Right cardiac atrium (tissue), 5 donors: ENCODE data around the gene USH1C. TPM values are rescaled to one million over a fixed set of nuclear protein-coding genes. Genes with fewer than 3 reads are reported as not detected.

Experiments
- ATAC-seq, 2 donors: fragments of 200-7000 bp; cut with Tn5 transposase; one replicate each; pipeline versions ENCODE4 v1.8.0 to v1.9.1; 2020; ENCODE audit warnings: moderate library complexity in 2 of 2, mild to moderate bottlenecking in 1 of 2
- DNase-seq, 3 donors: peaks; one replicate each; pipeline ENCODE4 v3.0.0-alpha.2; 2020
- H3K27ac ChIP-seq: one replicate; pipeline ENCODE4 v1.5.1; 2013; ENCODE audit warnings: mild to moderate bottlenecking, low read length, control low read depth, moderate library complexity
- H3K27me3 ChIP-seq: one replicate; pipeline ENCODE4 v1.6.1; 2013; ENCODE audit not compliant: control insufficient read depth, insufficient read depth
- H3K4me1 ChIP-seq: one replicate; pipeline ENCODE4 v1.6.1; 2013; ENCODE audit warnings: low read length; ENCODE audit not compliant: control insufficient read depth, insufficient read depth
- H3K4me3 ChIP-seq: one replicate; pipeline ENCODE4 v1.5.1; 2013; ENCODE audit warnings: low read length, control low read depth
- H3K9me3 ChIP-seq: one replicate; pipeline ENCODE4 v1.6.1; 2013; ENCODE audit warnings: low read length; ENCODE audit not compliant: control insufficient read depth
- WGBS: extraction: QIAGEN DNeasy Blood & Tissue Kit; methylation state at CpG from one replicate; pipeline ENCODE4 v1.1.7; 2013; 5-methylcytosine and 5-hydroxymethylcytosine counted together
- intact Hi-C, 4 donors: fragments of 100-400 bp; cut with DNase I; formaldehyde crosslinking; loops; one replicate each; pipeline versions ENCODE4 v1.11.0 to v1.14.0; 2022 to 2023
- polyA plus RNA-seq: library from polyadenylated mRNA; stranded (reverse); fragments of 200-250 nt; gene quantifications from one replicate; pipeline ENCODE4 v1.2.3, GENCODE V29; 2013
- total RNA-seq, 4 donors: library from RNA; stranded (reverse); fragmentation: NEBNext Ultra II Directional; extraction: Animal tissue kit (Norgen Biotek cat#: 25700); gene quantifications; one replicate each; pipeline ENCODE4 v1.2.1, GENCODE V29; 2021
- donor health status: healthy with polysubstance abuse.
- donor health status: DM: no; HTN: yes; CAD: no.
- donor health status: DM: no; HTN: no; CAD: no.
- donor health status: DM: no; HTN: yes; CAD: no; lungs with severe emphysema.
- donor health status: DM: yes; HTN: yes; CAD: no.

Gene USH1C
- total and polyA plus RNA-seq, 5 donors = 0.16 to 0.61 (median 0.33) TPM; not detected in 1

GRCh38 chr11:17468122-17468521 lies 76.1 kb downstream of the USH1C start:
- H3K4me1 ChIP-seq = no peaks in the 10 kb centered on the region
- ATAC-seq (peak in 1 of 2 donors; percentile 46), DNase-seq (no peak)
- H3K9me3 ChIP-seq = no peaks in the 10 kb centered on the region
- no peaks in the 10 kb centered on the region for H3K27me3 ChIP-seq
- intact Hi-C loops = no loop called here
- H3K4me3 ChIP-seq = no peak overlapping the region
- no peak overlapping the region for H3K27ac ChIP-seq
- WGBS = 91% methylated on average over 4 of the region's 4 CpGs

GRCh38 chr11:17463546-17464174 lies 80.6 kb downstream of the USH1C start:
- Histone ChIP-seq H3K9me3 (no peaks in the 10 kb centered on the region), H3K4me1 (no peaks in the 10 kb centered on the region), H3K4me3 (no peak overlapping the region), H3K27me3 (no peaks in the 10 kb centered on the region), H3K27ac (no peak overlapping the region)
- 80% methylated on average over 11 of the region's 11 CpGs for WGBS
- ATAC-seq = no peak
- no peak for DNase-seq
- intact Hi-C loops = no loop called here

- Histone ChIP-seq H3K9me3 (no peaks in the 10 kb centered on the region), H3K27me3 (no peaks in the 10 kb centered on the region), H3K27ac (no peak overlapping the region), H3K4me1 (no peaks in the 10 kb centered on the region), H3K4me3 (no peak overlapping the region)
- intact Hi-C loops = no loop called here
- 66% methylated on average over 13 of the region's 13 CpGs for WGBS
- DNase-seq (no peak), ATAC-seq (no peak)
Observed at GRCh38 chr11:17462940-17463339, 81.3 kb downstream of the USH1C start.

GRCh38 chr11:17460406-17460805 lies 83.8 kb downstream of the USH1C start:
- ATAC-seq (no peak), DNase-seq (no peak)
- 91% methylated on average over 12 of the region's 12 CpGs for WGBS
- intact Hi-C loops = no loop called here
- Histone ChIP-seq H3K4me1 (no peaks in the 10 kb centered on the region), H3K4me3 (no peak overlapping the region), H3K9me3 (no peaks in the 10 kb centered on the region), H3K27ac (no peak overlapping the region), H3K27me3 (no peaks in the 10 kb centered on the region)

- ATAC-seq (no peak), DNase-seq (no peak)
- Histone ChIP-seq H3K4me3 (no peak overlapping the region), H3K4me1 (no peaks in the 10 kb centered on the region), H3K9me3 (no peaks in the 10 kb centered on the region), H3K27me3 (no peaks in the 10 kb centered on the region), H3K27ac (no peak overlapping the region)
- 58% methylated on average over 9 of the region's 9 CpGs for WGBS
- intact Hi-C loops = no loop called here
Observed at GRCh38 chr11:17459236-17459896, 84.8 kb downstream of the USH1C start.

GRCh38 chr11:17458268-17458667 lies 85.9 kb downstream of the USH1C start:
- DNase-seq (no peak), ATAC-seq (no peak)
- WGBS = 44% methylated on average over 8 of the region's 8 CpGs
- H3K4me3 ChIP-seq = no peak overlapping the region
- no peak overlapping the region for H3K27ac ChIP-seq
- H3K27me3 ChIP-seq = no peaks in the 10 kb centered on the region
- intact Hi-C loops = no loop called here
- no peaks in the 10 kb centered on the region for H3K9me3 ChIP-seq
- H3K4me1 ChIP-seq = no peaks in the 10 kb centered on the region

- Histone ChIP-seq H3K4me1 (no peaks in the 10 kb centered on the region), H3K4me3 (no peak overlapping the region), H3K27ac (no peak overlapping the region), H3K27me3 (no peaks in the 10 kb centered on the region), H3K9me3 (no peaks in the 10 kb centered on the region)
- intact Hi-C loops = no loop called here
- DNase-seq (no peak), ATAC-seq (peak in 1 of 2 donors; percentile 28)
- WGBS = 44% methylated on average over 8 of the region's 8 CpGs
Observed at GRCh38 chr11:17457396-17458173, 86.6 kb downstream of the USH1C start.

- intact Hi-C loops = no loop called here
- WGBS = 79% methylated on average over 2 of the region's 2 CpGs
- no peak overlapping the region for H3K4me3 ChIP-seq
- H3K9me3 ChIP-seq = no peaks in the 10 kb centered on the region
- ATAC-seq = no peak
- H3K27ac ChIP-seq = no peak overlapping the region
- no peaks in the 10 kb centered on the region for H3K27me3 ChIP-seq
- H3K4me1 ChIP-seq = no peaks in the 10 kb centered on the region
- DNase-seq = no peak
Observed at GRCh38 chr11:17452668-17453067, 91.5 kb downstream of the USH1C start.

- no peak overlapping the region for H3K4me3 ChIP-seq
- intact Hi-C loops = no loop called here
- H3K4me1 ChIP-seq = no peaks in the 10 kb centered on the region
- DNase-seq (no peak), ATAC-seq (no peak)
- H3K9me3 ChIP-seq = no peaks in the 10 kb centered on the region
- no peaks in the 10 kb centered on the region for H3K27me3 ChIP-seq
- no peak overlapping the region for H3K27ac ChIP-seq
- 87% methylated on average over 8 of the region's 8 CpGs for WGBS
Observed at GRCh38 chr11:17449158-17449557, 95.1 kb downstream of the USH1C start.

GRCh38 chr11:17446482-17446881 lies 97.7 kb downstream of the USH1C start:
- Histone ChIP-seq H3K27me3 (no peaks in the 10 kb centered on the region), H3K4me1 (no peaks in the 10 kb centered on the region), H3K27ac (no peak overlapping the region), H3K9me3 (no peaks in the 10 kb centered on the region), H3K4me3 (no peak overlapping the region)
- intact Hi-C loops = no loop called here
- 87% methylated on average over 2 of the region's 2 CpGs for WGBS
- ATAC-seq (no peak), DNase-seq (no peak)

GRCh38 chr11:17445240-17445795 lies 98.9 kb downstream of the USH1C start:
- WGBS = 70% methylated on average over 5 of the region's 5 CpGs
- intact Hi-C loops = no loop called here
- no peak for ATAC-seq

More at GRCh38 chr11:17445240-17445795, 98.9 kb downstream of the USH1C start:
- Histone ChIP-seq H3K9me3 (no peaks in the 10 kb centered on the region), H3K27ac (no peak overlapping the region), H3K4me3 (no peak overlapping the region), H3K27me3 (no peaks in the 10 kb centered on the region), H3K4me1 (no peaks in the 10 kb centered on the region)
- no peak for DNase-seq
